Measurements from ENCODE around the gene UBR1.

Gene UBR1

DNA sequence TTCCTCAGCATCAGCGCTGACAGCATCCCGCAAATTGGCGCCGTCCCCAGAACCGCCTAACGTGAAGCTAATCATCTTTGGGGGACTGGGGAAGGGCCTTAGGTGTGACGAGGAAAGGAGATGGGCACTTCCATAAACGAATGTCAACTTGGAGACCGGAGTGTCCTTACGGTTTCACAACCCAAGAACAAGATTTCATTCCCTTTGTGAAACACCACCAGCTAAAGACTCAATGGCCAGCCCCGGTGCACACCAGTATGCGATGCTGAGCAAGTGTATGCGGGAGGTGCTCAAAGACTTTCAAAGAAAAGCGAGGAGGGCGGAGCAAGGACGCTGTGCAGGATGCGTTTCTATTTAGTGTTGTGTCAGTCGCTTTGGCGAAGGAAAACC is 184.5 kb downstream of the UBR1 start:
- no peak for TF ChIP-seq FOXM1 (IDR thresholded peaks at IDR 0.05; ENCODE audit: borderline replicate concordance, low read depth)

DNA sequence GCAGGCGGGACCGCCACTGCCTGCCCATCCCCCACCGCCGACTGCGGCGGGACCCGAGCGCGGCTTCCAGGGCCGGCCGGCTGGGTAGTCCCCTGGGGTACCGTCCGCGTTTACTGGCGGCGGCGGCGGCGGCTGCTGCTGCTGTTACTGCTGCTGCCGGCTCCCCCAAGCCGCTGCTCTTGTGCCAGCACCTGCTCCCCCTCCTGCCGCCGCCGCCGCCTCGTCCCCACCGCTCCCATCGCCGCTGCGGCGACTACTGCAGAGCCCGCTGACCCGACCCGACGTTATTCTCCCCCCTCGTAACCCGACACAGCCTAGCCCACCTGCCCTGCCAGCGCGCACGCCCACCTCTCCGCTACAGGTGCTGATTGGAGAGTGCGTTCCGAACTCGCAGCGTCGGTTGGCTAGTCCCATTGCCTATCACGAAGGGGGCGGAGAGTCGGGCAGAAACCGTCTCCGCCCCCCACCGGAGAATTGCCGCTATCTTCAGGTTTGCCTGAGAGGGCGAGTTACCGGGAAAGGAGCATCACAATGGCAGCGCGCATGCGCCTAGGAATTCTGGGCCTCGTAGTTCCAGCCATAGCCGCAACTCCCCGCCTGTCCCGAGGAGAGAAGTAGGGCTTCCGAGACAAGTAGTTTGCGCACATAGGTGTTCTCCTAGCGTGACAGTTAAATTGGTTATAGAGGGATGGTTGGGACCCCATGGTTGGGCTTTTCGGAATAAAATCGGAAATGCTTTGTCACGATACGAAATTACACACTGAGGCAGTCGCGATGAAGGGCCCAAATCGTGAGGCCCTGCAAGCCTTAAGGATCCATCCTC is 185.1 kb downstream of the UBR1 start, which contains the start of gene TTBK2:
Gene TTBK2, minus strand, starts transcription at position 260 of the 823 bp plus-strand sequence. CDS start 42,161 bp downstream, outside the sequence.
- TF ChIP-seq, protein P1, sequence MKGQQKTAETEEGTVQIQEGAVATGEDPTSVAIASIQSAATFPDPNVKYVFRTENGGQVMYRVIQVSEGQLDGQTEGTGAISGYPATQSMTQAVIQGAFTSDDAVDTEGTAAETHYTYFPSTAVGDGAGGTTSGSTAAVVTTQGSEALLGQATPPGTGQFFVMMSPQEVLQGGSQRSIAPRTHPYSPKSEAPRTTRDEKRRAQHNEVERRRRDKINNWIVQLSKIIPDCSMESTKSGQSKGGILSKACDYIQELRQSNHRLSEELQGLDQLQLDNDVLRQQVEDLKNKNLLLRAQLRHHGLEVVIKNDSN (IDR thresholded peaks at IDR 0.05) = 0 out of 2 replicates have a peak, but pooled peaks have one; percentile 20
- TF ChIP-seq, protein P2, sequence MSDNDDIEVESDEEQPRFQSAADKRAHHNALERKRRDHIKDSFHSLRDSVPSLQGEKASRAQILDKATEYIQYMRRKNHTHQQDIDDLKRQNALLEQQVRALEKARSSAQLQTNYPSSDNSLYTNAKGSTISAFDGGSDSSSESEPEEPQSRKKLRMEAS (IDR thresholded peaks at IDR 0.05) = peak; percentile 46; the same call in 1 of the 2 replicates
- TF ChIP-seq, protein P3, sequence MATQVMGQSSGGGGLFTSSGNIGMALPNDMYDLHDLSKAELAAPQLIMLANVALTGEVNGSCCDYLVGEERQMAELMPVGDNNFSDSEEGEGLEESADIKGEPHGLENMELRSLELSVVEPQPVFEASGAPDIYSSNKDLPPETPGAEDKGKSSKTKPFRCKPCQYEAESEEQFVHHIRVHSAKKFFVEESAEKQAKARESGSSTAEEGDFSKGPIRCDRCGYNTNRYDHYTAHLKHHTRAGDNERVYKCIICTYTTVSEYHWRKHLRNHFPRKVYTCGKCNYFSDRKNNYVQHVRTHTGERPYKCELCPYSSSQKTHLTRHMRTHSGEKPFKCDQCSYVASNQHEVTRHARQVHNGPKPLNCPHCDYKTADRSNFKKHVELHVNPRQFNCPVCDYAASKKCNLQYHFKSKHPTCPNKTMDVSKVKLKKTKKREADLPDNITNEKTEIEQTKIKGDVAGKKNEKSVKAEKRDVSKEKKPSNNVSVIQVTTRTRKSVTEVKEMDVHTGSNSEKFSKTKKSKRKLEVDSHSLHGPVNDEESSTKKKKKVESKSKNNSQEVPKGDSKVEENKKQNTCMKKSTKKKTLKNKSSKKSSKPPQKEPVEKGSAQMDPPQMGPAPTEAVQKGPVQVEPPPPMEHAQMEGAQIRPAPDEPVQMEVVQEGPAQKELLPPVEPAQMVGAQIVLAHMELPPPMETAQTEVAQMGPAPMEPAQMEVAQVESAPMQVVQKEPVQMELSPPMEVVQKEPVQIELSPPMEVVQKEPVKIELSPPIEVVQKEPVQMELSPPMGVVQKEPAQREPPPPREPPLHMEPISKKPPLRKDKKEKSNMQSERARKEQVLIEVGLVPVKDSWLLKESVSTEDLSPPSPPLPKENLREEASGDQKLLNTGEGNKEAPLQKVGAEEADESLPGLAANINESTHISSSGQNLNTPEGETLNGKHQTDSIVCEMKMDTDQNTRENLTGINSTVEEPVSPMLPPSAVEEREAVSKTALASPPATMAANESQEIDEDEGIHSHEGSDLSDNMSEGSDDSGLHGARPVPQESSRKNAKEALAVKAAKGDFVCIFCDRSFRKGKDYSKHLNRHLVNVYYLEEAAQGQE (IDR thresholded peaks at IDR 0.05; ENCODE audit: low read depth) = no peak
- TF ChIP-seq ZBTB7A (IDR thresholded peaks at IDR 0.05; ENCODE audit: low read depth) = peak; percentile 67; the same call in 1 of the 2 replicates
- no peak for TF ChIP-seq RAD21 (IDR thresholded peaks at IDR 0.05; ENCODE audit: low read depth)
- TF ChIP-seq FOXM1 (IDR thresholded peaks at IDR 0.05; ENCODE audit: borderline replicate concordance, low read depth) = 0 out of 2 replicates have a peak, but pooled peaks have one; percentile 27
- TF ChIP-seq YY1 (IDR thresholded peaks at IDR 0.05; ENCODE audit: low read depth) = peak; percentile 63; the same call in 1 of the 2 replicates
- no peak for TF ChIP-seq NFIC (IDR thresholded peaks at IDR 0.05)
- TF ChIP-seq TAF1 (IDR thresholded peaks at IDR 0.05; ENCODE audit: low read depth) = peak; percentile 55; the same call in 1 of the 2 replicates
- peak; percentile 40; the same call in 1 of the 2 replicates for TF ChIP-seq CREB1 (IDR thresholded peaks at IDR 0.05; ENCODE audit: low read depth)
- TF ChIP-seq CEBPB (IDR thresholded peaks at IDR 0.05) = no peak
- TF ChIP-seq TEAD4 (IDR thresholded peaks at IDR 0.05) = peak; percentile 30; the same call in 1 of the 2 replicates
- no peak for TF ChIP-seq EGR1 (IDR thresholded peaks at IDR 0.05)
- peak; percentile 28; the same call in 1 of the 2 replicates for TF ChIP-seq TCF12 (IDR thresholded peaks at IDR 0.05; ENCODE audit: low read depth)

DNA sequence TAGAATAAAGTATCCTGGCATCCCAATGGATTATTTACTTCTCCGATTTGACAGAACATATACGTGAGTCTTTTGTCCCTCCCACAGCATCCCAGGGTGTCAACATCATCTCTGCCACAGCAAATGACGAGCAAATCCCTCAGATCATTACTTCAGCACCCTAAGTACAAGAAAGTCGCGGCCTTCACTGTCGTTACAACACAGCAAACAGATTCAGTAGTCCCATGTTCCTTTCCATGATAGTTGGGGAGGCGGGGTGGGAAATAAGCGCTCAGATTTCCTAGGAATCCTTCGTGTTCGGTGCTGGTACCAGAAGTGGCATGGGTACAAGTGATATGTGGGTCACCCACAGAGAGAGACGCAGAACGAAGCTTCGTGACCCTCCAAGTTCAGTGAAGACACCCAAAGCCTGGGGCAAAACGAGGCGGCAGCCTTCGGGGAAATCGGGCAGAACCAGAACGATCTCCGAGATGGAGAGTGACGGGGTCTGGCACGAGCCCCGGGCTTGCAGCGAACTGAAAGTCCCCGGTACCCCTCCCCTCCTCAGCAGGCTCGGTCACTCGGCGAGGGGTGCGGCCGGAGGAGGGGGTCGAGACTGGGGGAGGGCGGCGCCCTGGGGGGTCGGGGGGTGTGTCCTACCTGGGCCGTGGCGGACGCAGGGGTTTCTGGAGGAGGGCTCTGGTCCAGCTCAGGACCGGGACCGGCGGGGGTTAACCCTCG is 185.9 kb downstream of the UBR1 start:
- TF ChIP-seq TEAD4 (IDR thresholded peaks at IDR 0.05) (no peak), EGR1 (IDR thresholded peaks at IDR 0.05) (no peak), TAF1 (IDR thresholded peaks at IDR 0.05; ENCODE audit: low read depth) (no peak), EP300 (IDR thresholded peaks at IDR 0.05; ENCODE audit: borderline replicate concordance) (no peak), YY1 (IDR thresholded peaks at IDR 0.05; ENCODE audit: low read depth) (no peak), CEBPB (IDR thresholded peaks at IDR 0.05) (no peak), NFIC (IDR thresholded peaks at IDR 0.05) (no peak), TCF12 (IDR thresholded peaks at IDR 0.05; ENCODE audit: low read depth) (no peak), CREB1 (IDR thresholded peaks at IDR 0.05; ENCODE audit: low read depth) (no peak), FOXM1 (IDR thresholded peaks at IDR 0.05; ENCODE audit: borderline replicate concordance, low read depth) (no peak), ZBTB7A (IDR thresholded peaks at IDR 0.05; ENCODE audit: low read depth) (no peak), RAD21 (IDR thresholded peaks at IDR 0.05; ENCODE audit: low read depth) (no peak)
- TF ChIP-seq, protein P1 (IDR thresholded peaks at IDR 0.05) = no peak
- TF ChIP-seq, protein P2 (IDR thresholded peaks at IDR 0.05) = no peak
- TF ChIP-seq, protein P3 (IDR thresholded peaks at IDR 0.05; ENCODE audit: low read depth) = no peak

DNA sequence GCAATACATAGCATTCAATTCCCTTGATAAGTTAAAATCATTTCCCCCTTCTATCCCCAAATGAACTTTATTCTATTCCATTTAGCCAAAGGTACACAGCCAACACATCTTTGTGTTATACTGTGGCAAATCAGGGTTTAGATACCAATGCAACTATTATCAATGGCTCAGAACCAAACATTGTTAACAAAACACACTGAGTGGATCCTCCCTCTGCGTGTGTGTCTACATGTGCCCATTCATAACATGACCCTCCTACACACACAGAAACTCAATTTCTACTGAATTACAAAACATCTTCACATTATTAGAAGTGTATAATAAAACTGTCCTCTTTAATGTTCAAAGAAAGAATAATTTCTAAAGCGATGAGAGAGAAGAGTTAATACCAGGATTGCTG is 186.5 kb downstream of the UBR1 start:
- no peak for TF ChIP-seq TCF12 (IDR thresholded peaks at IDR 0.05; ENCODE audit: low read depth)

DNA sequence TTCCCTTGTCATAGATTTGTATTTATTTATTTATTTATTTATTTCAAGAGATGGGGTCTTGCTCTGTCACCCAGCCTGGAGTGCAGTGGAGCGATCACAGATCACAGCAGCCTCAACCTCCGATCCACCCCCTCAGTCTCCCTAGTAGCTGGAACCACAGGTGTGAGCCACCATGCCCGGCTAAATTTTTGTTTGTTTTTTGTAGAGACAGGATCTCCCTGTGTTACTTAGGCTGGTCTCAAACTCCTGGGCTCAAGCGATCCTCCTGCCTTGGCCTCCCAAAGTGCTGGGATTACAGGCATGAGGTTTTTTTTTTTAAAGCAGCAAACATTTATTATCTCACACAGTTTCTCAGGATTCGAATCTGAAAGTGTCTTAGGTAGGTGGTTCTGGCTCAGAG is 187.8 kb downstream of the UBR1 start:
- no peak for TF ChIP-seq TAF1 (IDR thresholded peaks at IDR 0.05; ENCODE audit: low read depth)
- no peak for TF ChIP-seq ZBTB7A (IDR thresholded peaks at IDR 0.05; ENCODE audit: low read depth)
- TF ChIP-seq CREB1 (IDR thresholded peaks at IDR 0.05; ENCODE audit: low read depth) = no peak
- no peak for TF ChIP-seq RAD21 (IDR thresholded peaks at IDR 0.05; ENCODE audit: low read depth)
- TF ChIP-seq FOXM1 (IDR thresholded peaks at IDR 0.05; ENCODE audit: borderline replicate concordance, low read depth) = no peak
- no peak for TF ChIP-seq EP300 (IDR thresholded peaks at IDR 0.05; ENCODE audit: borderline replicate concordance)
- TF ChIP-seq TEAD4 (IDR thresholded peaks at IDR 0.05) = no peak
- TF ChIP-seq, protein P2 (IDR thresholded peaks at IDR 0.05) = no peak
- no peak for TF ChIP-seq NFIC (IDR thresholded peaks at IDR 0.05)
- no peak for TF ChIP-seq CEBPB (IDR thresholded peaks at IDR 0.05)
- TF ChIP-seq EGR1 (IDR thresholded peaks at IDR 0.05) = no peak
- no peak for TF ChIP-seq YY1 (IDR thresholded peaks at IDR 0.05; ENCODE audit: low read depth)

All from Ishikawa (cell line).